ENCODE data around the gene NINJ1.

Gene NINJ1

GRCh38 chr9:93132287-93132927 lies 1.6 kb downstream of the NINJ1 start:
- DNase-seq (ENCODE audit: low spot score): no peak

GRCh38 chr9:93131599-93132286 lies 2.3 kb downstream of the NINJ1 start:
- DNase-seq (ENCODE audit: low spot score): no peak

GRCh38 chr9:93130861-93131481 lies 3.1 kb downstream of the NINJ1 start:
- no peak for DNase-seq (ENCODE audit: low spot score)

GRCh38 chr9:93129691-93130500 lies 4.2 kb downstream of the NINJ1 start:
- DNase-seq (ENCODE audit: low spot score): no peak

- DNase-seq (ENCODE audit: low spot score): no peak
Observed at GRCh38 chr9:93129286-93129685, 4.8 kb downstream of the NINJ1 start.

- DNase-seq (ENCODE audit: low spot score): no peak
Observed at GRCh38 chr9:93128715-93129224, 5.3 kb downstream of the NINJ1 start.

- no peak for DNase-seq (ENCODE audit: low spot score)
Observed at GRCh38 chr9:93128011-93128714, 5.9 kb downstream of the NINJ1 start.

- DNase-seq (ENCODE audit: low spot score): no peak
Observed at GRCh38 chr9:93127395-93127911, 6.6 kb downstream of the NINJ1 start.

GRCh38 chr9:93126825-93127368 lies 7.2 kb downstream of the NINJ1 start:
- DNase-seq (ENCODE audit: low spot score): no peak

- DNase-seq (ENCODE audit: low spot score): no peak
Observed at GRCh38 chr9:93126151-93126781, 7.8 kb downstream of the NINJ1 start.

- DNase-seq (ENCODE audit: low spot score): no peak
Observed at GRCh38 chr9:93125331-93125894, 8.6 kb downstream of the NINJ1 start.

GRCh38 chr9:93124793-93125192 lies 9.3 kb downstream of the NINJ1 start:
- DNase-seq (ENCODE audit: low spot score): no peak

GRCh38 chr9:93123561-93124283 lies 10.3 kb downstream of the NINJ1 start:
- DNase-seq (ENCODE audit: low spot score): no peak

- DNase-seq (ENCODE audit: low spot score): no peak
Observed at GRCh38 chr9:93122721-93123221, 11.3 kb downstream of the NINJ1 start.

GRCh38 chr9:93121316-93122241 lies 12.5 kb downstream of the NINJ1 start:
- DNase-seq (ENCODE audit: low spot score): no peak

GRCh38 chr9:93120846-93121315 lies 13.2 kb downstream of the NINJ1 start:
- no peak for DNase-seq (ENCODE audit: low spot score)

GRCh38 chr9:93119953-93120845 lies 13.9 kb downstream of the NINJ1 start:
- DNase-seq (ENCODE audit: low spot score): peak; percentile 42
